ENCODE data around the gene HABP4. TPM values are rescaled to one million over a fixed set of nuclear protein-coding genes. Genes with fewer than 3 reads are reported as not detected.

Gene HABP4
- polyA plus RNA-seq, 1 experiment = 10.8 TPM

DNA sequence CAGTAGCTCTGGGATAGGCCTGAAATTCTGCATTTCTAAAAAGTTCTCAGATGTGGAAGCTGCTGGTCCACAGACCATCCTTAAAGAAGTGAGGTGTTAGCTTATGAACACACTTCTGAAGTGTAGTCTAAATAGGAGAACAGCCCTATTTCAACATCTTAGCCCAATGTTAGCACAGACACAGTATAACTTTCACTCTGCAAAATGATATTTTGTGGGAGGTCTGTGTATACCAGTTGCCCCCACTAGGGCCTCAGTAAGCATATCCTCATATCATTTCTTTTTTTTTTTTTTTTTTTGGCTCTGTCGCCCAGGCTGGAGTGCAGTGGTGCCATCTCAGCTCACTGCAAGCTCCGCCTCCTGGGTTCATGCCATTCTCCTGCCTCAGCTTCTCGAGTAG, 7.5 kb upstream of the HABP4 start:
- DNase-seq (ENCODE audit: low read depth, low spot score) = no peak
- Histone ChIP-seq H3K9me3 (ENCODE audit: control insufficient read depth, insufficient read depth, low read length) (no peaks in the 10 kb centered on the region), H3K27me3 (ENCODE audit: control insufficient read depth, insufficient read depth, low read length) (no peaks in the 10 kb centered on the region), H3K4me3 (ENCODE audit: low read depth, low read length) (no peak overlapping the region), H3K27ac (ENCODE audit: low read depth, low read length) (no peak overlapping the region)
- ChIA-PET POLR2A (no interaction called here), CTCF (interaction anchor here (0.7 to 2.0 kb wide), 14 partner anchors 8 to 324 kb away, joined by 3 to 10 read pairs (median 3); no protein-coding TSS in a partner anchor)
- TF ChIP-seq, protein P1, sequence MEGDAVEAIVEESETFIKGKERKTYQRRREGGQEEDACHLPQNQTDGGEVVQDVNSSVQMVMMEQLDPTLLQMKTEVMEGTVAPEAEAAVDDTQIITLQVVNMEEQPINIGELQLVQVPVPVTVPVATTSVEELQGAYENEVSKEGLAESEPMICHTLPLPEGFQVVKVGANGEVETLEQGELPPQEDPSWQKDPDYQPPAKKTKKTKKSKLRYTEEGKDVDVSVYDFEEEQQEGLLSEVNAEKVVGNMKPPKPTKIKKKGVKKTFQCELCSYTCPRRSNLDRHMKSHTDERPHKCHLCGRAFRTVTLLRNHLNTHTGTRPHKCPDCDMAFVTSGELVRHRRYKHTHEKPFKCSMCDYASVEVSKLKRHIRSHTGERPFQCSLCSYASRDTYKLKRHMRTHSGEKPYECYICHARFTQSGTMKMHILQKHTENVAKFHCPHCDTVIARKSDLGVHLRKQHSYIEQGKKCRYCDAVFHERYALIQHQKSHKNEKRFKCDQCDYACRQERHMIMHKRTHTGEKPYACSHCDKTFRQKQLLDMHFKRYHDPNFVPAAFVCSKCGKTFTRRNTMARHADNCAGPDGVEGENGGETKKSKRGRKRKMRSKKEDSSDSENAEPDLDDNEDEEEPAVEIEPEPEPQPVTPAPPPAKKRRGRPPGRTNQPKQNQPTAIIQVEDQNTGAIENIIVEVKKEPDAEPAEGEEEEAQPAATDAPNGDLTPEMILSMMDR (IDR thresholded peaks at IDR 0.05; ENCODE audit: low read depth, low read length) = peak; percentile 8; the same call in 1 of the 2 replicates

GRCh38 chr9:96447406-96447805, 2.6 kb upstream of the HABP4 start:
- Histone ChIP-seq H3K4me3 (ENCODE audit: low read depth, low read length) (no peak overlapping the region), H3K27ac (ENCODE audit: low read depth, low read length) (no peak overlapping the region), H3K9me3 (ENCODE audit: control insufficient read depth, insufficient read depth, low read length) (no peaks in the 10 kb centered on the region), H3K27me3 (ENCODE audit: control insufficient read depth, insufficient read depth, low read length) (no peaks in the 10 kb centered on the region)
- ChIA-PET POLR2A (no interaction called here), CTCF (no interaction called here)
- TF ChIP-seq, protein P1 (IDR thresholded peaks at IDR 0.05; ENCODE audit: low read depth, low read length) = no peak
- no peak for DNase-seq (ENCODE audit: low read depth, low spot score)

DNA sequence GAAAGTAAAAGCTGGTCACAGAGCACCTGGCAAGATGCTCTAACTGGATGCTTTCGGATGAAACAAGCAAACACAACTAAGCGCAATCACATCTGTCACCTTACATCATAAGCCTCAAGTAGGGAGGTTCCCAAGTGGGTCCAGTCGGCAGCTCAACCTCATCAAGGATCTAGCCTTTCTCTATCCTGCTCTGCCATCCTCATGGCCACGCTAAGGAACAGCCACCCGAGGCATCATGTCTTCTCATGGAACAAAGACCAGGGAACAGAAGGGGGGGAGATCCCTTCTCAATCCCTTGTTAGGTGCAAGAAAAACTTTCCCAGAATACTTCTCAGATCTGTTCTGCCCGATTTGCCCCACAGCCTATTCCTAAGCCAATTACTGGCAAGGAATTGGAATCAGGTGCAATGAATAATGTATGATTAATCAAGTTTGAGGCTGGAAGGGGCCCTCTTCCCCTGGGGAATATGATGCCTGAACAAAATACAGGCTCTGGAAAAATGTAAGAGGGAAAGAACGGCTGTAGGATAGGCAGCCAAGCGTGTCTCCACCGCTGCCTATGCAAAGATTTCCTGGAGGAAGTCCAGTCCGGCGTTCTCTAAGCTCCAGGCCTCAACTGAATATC, 1.3 kb upstream of the HABP4 start:
- DNase-seq (ENCODE audit: low read depth, low spot score) = no peak
- ChIA-PET POLR2A (no interaction called here), CTCF (interaction anchor here (1.2 to 1.8 kb wide), 2 partner anchors 27 to 219 kb away, joined by 3 to 7 read pairs; no protein-coding TSS in a partner anchor)
- H3K27me3 ChIP-seq (ENCODE audit: control insufficient read depth, insufficient read depth, low read length) = no peaks in the 10 kb centered on the region
- H3K27ac ChIP-seq (ENCODE audit: low read depth, low read length) = no peak overlapping the region
- no peak overlapping the region for H3K4me3 ChIP-seq (ENCODE audit: low read depth, low read length)
- TF ChIP-seq, protein P1 (IDR thresholded peaks at IDR 0.05; ENCODE audit: low read depth, low read length) = no peak
- no peaks in the 10 kb centered on the region for H3K9me3 ChIP-seq (ENCODE audit: control insufficient read depth, insufficient read depth, low read length)

DNA sequence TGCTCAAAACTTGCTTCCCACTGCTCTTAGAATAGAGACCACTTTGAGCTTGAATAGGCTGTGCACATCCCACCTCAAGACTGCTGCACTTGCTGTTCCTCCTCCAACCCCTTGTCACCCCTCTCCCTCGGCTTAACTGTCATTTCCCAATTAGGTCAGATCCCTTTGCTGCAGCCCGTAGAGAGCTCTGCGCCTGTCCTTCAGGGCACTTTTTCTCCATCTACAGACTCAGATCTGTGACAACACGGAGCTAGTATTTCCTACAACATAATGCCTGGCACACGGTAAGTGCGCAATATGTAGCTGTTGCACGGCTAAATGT, 485 bp upstream of the HABP4 start:
- CTCF ChIA-PET = interaction anchor here (0.9 to 1.8 kb wide), 4 partner anchors 28 to 218 kb away, joined by 3 to 7 read pairs (median 4); no protein-coding TSS in a partner anchor

More for the DNA sequence above, 485 bp upstream of the HABP4 start:
- TF ChIP-seq, protein P1 (IDR thresholded peaks at IDR 0.05; ENCODE audit: low read depth, low read length) = no peak
- no peak for DNase-seq (ENCODE audit: low read depth, low spot score)
- Histone ChIP-seq H3K9me3 (ENCODE audit: control insufficient read depth, insufficient read depth, low read length) (no peaks in the 10 kb centered on the region), H3K4me3 (ENCODE audit: low read depth, low read length) (peak overlapping the region; percentile 69), H3K27ac (ENCODE audit: low read depth, low read length) (no peak overlapping the region), H3K27me3 (ENCODE audit: control insufficient read depth, insufficient read depth, low read length) (no peaks in the 10 kb centered on the region)
- POLR2A ChIA-PET = interaction anchor here (0.6 to 1.3 kb wide), 2 partner anchors 67 to 162 kb away, joined by 3 read pairs; no protein-coding TSS in a partner anchor
